Stimulated activated naive B cell treated with anti-CD40 and anti-IgM and Interleukin-4, amounts not matched to agents 10 μg/mL and 1 μg/mL and 100 μg/mL, for 72 hours (primary cell): ENCODE data around the gene CLDN5.
A peak's percentile ranks its signal among the peaks of the same experiment; 100 is the strongest.

ENCODE experiments used
- ATAC-seq, 2 donors: fragments of 150-1000 bp; cut with Tn5 transposase; replicated peaks; 2 replicates each; pipeline ENCODE4 v1.10.0; 2021; ENCODE audit warnings: moderate library complexity in 1 of 2
- DNase-seq: peaks from one replicate; pipeline ENCODE4 v3.0.0; 2021
- H3K27ac Mint-ChIP-seq: one replicate; pipeline ENCODE4 v1.8.0; 2022; ENCODE audit warnings: mild to moderate bottlenecking, mixed read lengths
- H3K27me3 Mint-ChIP-seq, 2 donors: one replicate each; pipeline ENCODE4 v1.8.0; 2022; ENCODE audit warnings: mixed read lengths in 2 of 2
- H3K36me3 Mint-ChIP-seq, 2 donors: one replicate each; pipeline ENCODE4 v1.8.0; 2022; ENCODE audit warnings: mixed read lengths in 2 of 2, mild to moderate bottlenecking in 1 of 2
- H3K4me1 Mint-ChIP-seq, 2 donors: one replicate each; pipeline ENCODE4 v1.8.0; 2022; ENCODE audit warnings: mixed read lengths in 2 of 2, mild to moderate bottlenecking in 1 of 2
- H3K4me3 Mint-ChIP-seq, 2 donors: one replicate each; pipeline ENCODE4 v1.8.0; 2022; ENCODE audit warnings: mild to moderate bottlenecking in 2 of 2, mixed read lengths in 2 of 2, moderate library complexity in 1 of 2
- H3K9me3 Mint-ChIP-seq, 2 donors: one replicate each; pipeline ENCODE4 v1.8.0; 2022; ENCODE audit warnings: mixed read lengths in 2 of 2, mild to moderate bottlenecking in 1 of 2

CLDN5 gene, protein sequence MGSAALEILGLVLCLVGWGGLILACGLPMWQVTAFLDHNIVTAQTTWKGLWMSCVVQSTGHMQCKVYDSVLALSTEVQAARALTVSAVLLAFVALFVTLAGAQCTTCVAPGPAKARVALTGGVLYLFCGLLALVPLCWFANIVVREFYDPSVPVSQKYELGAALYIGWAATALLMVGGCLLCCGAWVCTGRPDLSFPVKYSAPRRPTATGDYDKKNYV

GRCh38 chr22:19524170-19525115, at the start of gene CLDN5:
Gene CLDN5 (minus strand): TSS chr22:19524410. CDS start chr22:19524255, 155 bp downstream.
- Mint-ChIP-seq H3K27ac (peak within 1 kb of the TSS; percentile 62), H3K27me3 (peaks cover 42 to 54% of the 10 kb centered on the region in 2 donors), H3K9me3 (no peaks in the 10 kb centered on the region), H3K36me3 (peaks cover 0 to 5% of the 10 kb centered on the region in 2 donors), H3K4me1 (peaks cover 13 to 19% of the 10 kb centered on the region in 2 donors), H3K4me3 (peak within 1 kb of the TSS; percentile 75 to 77)
- no peak for DNase-seq
- ATAC-seq: peak; percentile 6 to 26

GRCh38 chr22:19571995-19572394, 47.8 kb upstream of the CLDN5 start:
- H3K4me3 Mint-ChIP-seq: no peak overlapping the region
- H3K9me3 Mint-ChIP-seq: no peaks in the 10 kb centered on the region
- ATAC-seq (no peak), DNase-seq (no peak)
- H3K27ac Mint-ChIP-seq: no peak overlapping the region
- peaks cover 16 to 19% of the 10 kb centered on the region in 2 donors for H3K27me3 Mint-ChIP-seq
- peaks cover 3 to 6% of the 10 kb centered on the region in 2 donors for H3K4me1 Mint-ChIP-seq
- no peaks in the 10 kb centered on the region for H3K36me3 Mint-ChIP-seq

GRCh38 chr22:19571207-19571795, 47.1 kb upstream of the CLDN5 start:
- Mint-ChIP-seq H3K9me3 (no peaks in the 10 kb centered on the region), H3K27me3 (peaks cover 19 to 22% of the 10 kb centered on the region in 2 donors), H3K4me3 (no peak overlapping the region), H3K36me3 (no peaks in the 10 kb centered on the region), H3K4me1 (no peaks in the 10 kb centered on the region), H3K27ac (no peak overlapping the region)
- no peak for ATAC-seq
- no peak for DNase-seq

DNA sequence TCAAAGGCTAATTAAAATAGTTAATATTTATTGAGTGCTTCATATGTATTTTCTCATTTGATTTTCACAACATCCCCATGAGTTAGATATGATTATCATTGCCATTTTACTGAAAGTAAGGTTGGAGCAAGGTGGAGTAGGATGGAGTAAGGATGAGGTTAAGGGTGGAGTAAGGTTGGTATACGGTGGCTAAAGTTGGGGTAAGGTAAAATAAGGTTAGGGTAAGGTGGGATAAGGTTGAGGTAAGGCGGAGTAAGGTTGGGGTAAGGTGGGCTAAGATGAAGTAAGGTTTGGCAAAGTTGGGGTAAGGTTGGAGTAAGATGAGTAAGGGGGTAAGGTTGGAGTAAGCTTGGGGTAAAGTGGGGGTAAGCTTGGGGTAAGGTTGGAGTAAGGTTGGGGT, 45.8 kb upstream of the CLDN5 start:
- ATAC-seq (no peak), DNase-seq (no peak)
- Mint-ChIP-seq H3K36me3 (no peaks in the 10 kb centered on the region), H3K9me3 (no peaks in the 10 kb centered on the region), H3K4me1 (no peaks in the 10 kb centered on the region), H3K27ac (no peak overlapping the region), H3K4me3 (no peak overlapping the region), H3K27me3 (peaks cover 23 to 26% of the 10 kb centered on the region in 2 donors)

DNA sequence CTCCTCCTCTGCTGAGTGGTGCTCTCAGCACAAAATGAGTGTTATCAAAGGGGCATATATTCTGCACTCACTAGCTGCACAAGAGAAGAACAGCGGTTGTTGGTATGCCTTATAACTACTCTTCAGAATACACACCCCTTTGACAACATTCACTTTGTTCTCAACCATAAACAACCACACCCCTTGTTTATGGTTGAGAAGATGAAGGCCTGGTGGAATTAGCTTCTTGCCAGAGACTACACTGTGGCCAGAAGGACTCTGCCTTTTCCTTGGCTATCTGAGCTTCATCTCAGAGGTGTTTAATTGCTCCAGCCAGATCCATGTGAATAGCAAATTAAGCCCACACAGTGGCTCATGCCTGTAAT, 45.0 kb upstream of the CLDN5 start:
- H3K36me3 Mint-ChIP-seq: no peaks in the 10 kb centered on the region
- H3K27ac Mint-ChIP-seq: no peak overlapping the region
- DNase-seq: no peak
- H3K4me3 Mint-ChIP-seq: no peak overlapping the region
- H3K27me3 Mint-ChIP-seq: peaks cover 21 to 25% of the 10 kb centered on the region in 2 donors
- no peak for ATAC-seq
- no peaks in the 10 kb centered on the region for H3K4me1 Mint-ChIP-seq
- no peaks in the 10 kb centered on the region for H3K9me3 Mint-ChIP-seq

- Mint-ChIP-seq H3K27me3 (peaks cover 15 to 24% of the 10 kb centered on the region in 2 donors), H3K27ac (no peak overlapping the region), H3K36me3 (no peaks in the 10 kb centered on the region), H3K4me3 (no peak overlapping the region), H3K4me1 (no peaks in the 10 kb centered on the region), H3K9me3 (peaks cover 0 to 4% of the 10 kb centered on the region in 2 donors)
- no peak for DNase-seq
- no peak for ATAC-seq
Measured at GRCh38 chr22:19568337-19569275, 44.4 kb upstream of the CLDN5 start.

GRCh38 chr22:19567157-19568009, 43.2 kb upstream of the CLDN5 start:
- H3K4me1 Mint-ChIP-seq: no peaks in the 10 kb centered on the region
- peaks cover 0 to 4% of the 10 kb centered on the region in 2 donors for H3K9me3 Mint-ChIP-seq
- peaks cover 13 to 32% of the 10 kb centered on the region in 2 donors for H3K27me3 Mint-ChIP-seq
- H3K4me3 Mint-ChIP-seq: no peak overlapping the region
- no peaks in the 10 kb centered on the region for H3K36me3 Mint-ChIP-seq
- DNase-seq (no peak), ATAC-seq (no peak)
- H3K27ac Mint-ChIP-seq: no peak overlapping the region

DNA sequence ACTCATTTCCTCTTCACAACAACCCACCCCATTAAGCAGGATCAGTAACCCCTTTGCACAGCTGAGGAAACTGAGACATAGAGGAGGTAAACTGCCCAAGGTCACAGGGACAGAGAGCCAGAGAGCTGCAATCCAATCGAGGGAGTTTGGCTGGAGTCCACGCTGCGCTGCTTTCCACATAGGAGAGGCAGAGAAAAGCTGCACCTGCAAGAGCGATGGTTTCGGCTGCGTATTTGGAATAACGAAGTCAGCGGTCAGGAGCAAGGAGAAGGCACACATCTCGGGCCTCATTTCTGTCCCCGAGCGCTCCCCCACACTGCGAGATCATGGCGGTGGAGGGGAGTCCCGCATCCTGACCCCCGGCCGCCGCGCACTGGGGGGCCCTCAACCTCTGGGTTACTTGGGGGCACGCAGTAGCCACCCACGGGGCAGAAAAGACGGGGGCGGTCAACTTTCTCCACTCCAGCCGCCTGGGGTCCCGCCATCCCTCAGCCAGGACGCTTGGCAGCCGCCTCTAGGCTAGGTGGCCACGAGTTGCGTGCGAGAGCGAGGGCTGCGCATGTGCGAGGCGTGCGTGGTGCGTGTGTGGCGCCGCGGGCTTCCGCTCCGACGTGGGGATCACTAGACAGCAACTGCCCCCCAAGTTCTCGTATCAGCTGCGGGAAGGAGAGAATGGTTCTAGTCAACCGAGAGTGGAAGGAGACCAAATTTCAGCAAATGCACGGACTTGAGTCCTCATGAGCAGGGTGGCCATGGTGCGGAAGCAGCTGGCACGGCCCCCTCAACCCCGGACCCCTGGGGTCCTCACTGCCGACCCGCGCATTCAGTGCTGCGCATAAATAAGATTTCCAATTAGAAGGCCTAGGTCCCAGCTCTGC, 42.3 kb upstream of the CLDN5 start:
- H3K4me1 Mint-ChIP-seq: no peaks in the 10 kb centered on the region
- no peak for DNase-seq
- H3K9me3 Mint-ChIP-seq: peaks cover 0 to 4% of the 10 kb centered on the region in 2 donors
- H3K36me3 Mint-ChIP-seq: no peaks in the 10 kb centered on the region
- no peak overlapping the region for H3K4me3 Mint-ChIP-seq
- no peak for ATAC-seq
- no peak overlapping the region for H3K27ac Mint-ChIP-seq
- peaks cover 13 to 32% of the 10 kb centered on the region in 2 donors for H3K27me3 Mint-ChIP-seq

- H3K27me3 Mint-ChIP-seq: peaks cover 13 to 37% of the 10 kb centered on the region in 2 donors
Measured at GRCh38 chr22:19565382-19566278, 41.4 kb upstream of the CLDN5 start.

DNA sequence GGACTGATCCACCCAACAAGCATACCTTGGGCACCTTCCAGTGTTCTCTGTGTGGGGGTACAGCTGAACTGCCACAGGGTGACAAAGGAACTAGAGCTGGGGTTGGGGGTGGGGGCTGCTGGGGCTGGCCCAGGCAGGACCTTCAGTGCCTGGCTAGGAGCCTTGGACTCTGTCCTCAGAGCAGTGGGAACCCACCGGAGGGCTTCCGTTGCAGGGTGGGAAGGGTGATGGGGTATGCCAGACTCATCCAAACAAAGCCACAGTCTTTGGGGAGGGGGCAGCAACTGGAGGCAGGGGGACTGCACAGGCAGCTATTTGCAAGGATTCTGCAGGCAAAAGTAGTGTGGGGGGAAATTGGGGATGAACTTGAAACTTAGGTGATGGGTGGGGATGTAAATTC, 35.7 kb upstream of the CLDN5 start:
- Mint-ChIP-seq H3K4me1 (no peaks in the 10 kb centered on the region), H3K27ac (no peak overlapping the region)
- DNase-seq: no peak

More at GRCh38 chr22:19565382-19566278, 41.4 kb upstream of the CLDN5 start:
- Mint-ChIP-seq H3K36me3 (no peaks in the 10 kb centered on the region), H3K9me3 (peaks cover 0 to 4% of the 10 kb centered on the region in 2 donors), H3K4me3 (no peak overlapping the region), H3K27ac (no peak overlapping the region), H3K4me1 (no peaks in the 10 kb centered on the region)
- DNase-seq (no peak), ATAC-seq (no peak)

DNA sequence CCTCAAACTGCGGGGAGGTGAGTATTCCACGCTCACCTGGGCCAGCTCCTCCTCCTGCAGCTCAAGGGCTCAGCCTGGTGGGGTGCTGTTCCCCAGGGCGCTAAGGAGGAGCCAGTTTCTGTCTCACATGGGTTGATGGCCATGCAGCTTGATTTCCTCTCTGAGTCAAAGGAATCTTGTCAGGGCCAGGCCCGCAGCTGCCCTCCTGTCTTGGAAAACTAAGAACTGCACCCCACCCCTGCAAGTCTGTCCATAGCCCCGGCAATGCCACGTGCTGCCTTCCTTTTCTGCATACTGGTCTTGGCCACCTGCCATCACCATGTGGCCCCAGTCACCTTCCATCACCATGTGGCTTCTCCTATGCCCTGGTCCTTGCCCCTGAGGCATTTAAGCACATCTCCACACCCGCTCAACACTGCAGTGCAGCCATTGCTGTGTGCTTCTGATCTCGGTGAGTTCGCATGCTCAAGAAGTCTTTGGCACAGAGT, 35.2 kb upstream of the CLDN5 start:
- H3K4me3 Mint-ChIP-seq: no peak overlapping the region
- peaks cover 14 to 34% of the 10 kb centered on the region in 2 donors for H3K27me3 Mint-ChIP-seq
- no peak overlapping the region for H3K27ac Mint-ChIP-seq
- H3K4me1 Mint-ChIP-seq: no peaks in the 10 kb centered on the region
- ATAC-seq (no peak), DNase-seq (no peak)
- H3K9me3 Mint-ChIP-seq: peaks cover 0 to 4% of the 10 kb centered on the region in 2 donors
- no peaks in the 10 kb centered on the region for H3K36me3 Mint-ChIP-seq

More for the DNA sequence above, 35.7 kb upstream of the CLDN5 start:
- peaks cover 10 to 33% of the 10 kb centered on the region in 2 donors for H3K27me3 Mint-ChIP-seq
- ATAC-seq: no peak
- no peaks in the 10 kb centered on the region for H3K36me3 Mint-ChIP-seq
- peaks cover 0 to 4% of the 10 kb centered on the region in 2 donors for H3K9me3 Mint-ChIP-seq
- no peak overlapping the region for H3K4me3 Mint-ChIP-seq
